Keratinocyte (primary cell): Measurements from ENCODE around the gene ITGB3. TPM values are rescaled to one million over a fixed set of nuclear protein-coding genes. Genes with fewer than 3 reads are reported as not detected.

Experiments used
- DNase-seq: peaks from one replicate; pipeline ENCODE4 v3.0.0-alpha.2; 2011; ENCODE audit warnings: low read depth, missing footprints, low spot score
- FAIRE-seq: peaks from 2 replicates; lab custom pipeline; 2011; peaks lifted over from hg19 to GRCh38; lab: Jason Lieb, UNC
- H2AFZ ChIP-seq: 2 replicates; pipeline ENCODE4 v1.6.0; 2012; ENCODE audit warnings: low read length, control low read depth, inconsistent platforms; ENCODE audit not compliant: control insufficient read depth
- H3K27ac ChIP-seq: 2 replicates; pipeline ENCODE4 v1.5.1; 2011; ENCODE audit warnings: low read length; ENCODE audit not compliant: control insufficient read depth, insufficient read depth
- H3K27me3 ChIP-seq: 3 replicates; pipeline ENCODE4 v1.6.0; 2011; ENCODE audit warnings: low read length; ENCODE audit not compliant: control insufficient read depth, insufficient read depth; ENCODE audit errors: extremely low read depth
- H3K36me3 ChIP-seq, 2 experiments: 2 replicates in 1 of 2; 3 replicates in 1 of 2; pipeline ENCODE4 v1.5.1; 2011; ENCODE audit warnings: low read length in 2 of 2, mild to moderate bottlenecking in 1 of 2; ENCODE audit not compliant: control insufficient read depth in 2 of 2, insufficient read depth in 2 of 2; ENCODE audit errors: extremely low read depth in 1 of 2
- H3K4me1 ChIP-seq: 3 replicates; pipeline ENCODE4 v1.5.1; 2011; ENCODE audit warnings: low read length; ENCODE audit not compliant: control insufficient read depth, insufficient read depth; ENCODE audit errors: extremely low read depth
- H3K4me2 ChIP-seq: 3 replicates; pipeline ENCODE4 v1.6.0; 2011; ENCODE audit warnings: low read depth, low read length; ENCODE audit not compliant: control insufficient read depth, insufficient read depth; ENCODE audit errors: extremely low read depth
- H3K4me3 ChIP-seq, 3 experiments: fragments of 200-600 bp in 1 of 3; sonication (generic) in 1 of 3; 2 replicates in 2 of 3; 3 replicates in 1 of 3; pipeline ENCODE4 v1.5.1; 2011 to 2016; ENCODE audit warnings: low read length in 3 of 3, mild to moderate bottlenecking in 3 of 3, control low read depth in 2 of 3, inconsistent platforms in 1 of 3, low read depth in 1 of 3, mixed read lengths in 1 of 3, mixed run types in 1 of 3, moderate library complexity in 1 of 3; ENCODE audit not compliant: control insufficient read depth in 2 of 3, insufficient read depth in 2 of 3; ENCODE audit errors: extremely low read depth in 1 of 3
- H3K79me2 ChIP-seq: 2 replicates; pipeline ENCODE4 v1.6.0; 2012; ENCODE audit warnings: low read length; ENCODE audit not compliant: control insufficient read depth, insufficient read depth
- H3K9ac ChIP-seq: 3 replicates; pipeline ENCODE4 v1.6.0; 2011; ENCODE audit warnings: low read length; ENCODE audit not compliant: control insufficient read depth, insufficient read depth; ENCODE audit errors: extremely low read depth
- H3K9me1 ChIP-seq: 3 replicates; pipeline ENCODE4 v1.6.0; 2011; ENCODE audit warnings: low read length; ENCODE audit not compliant: control insufficient read depth, insufficient read depth; ENCODE audit errors: extremely low read depth
- H3K9me3 ChIP-seq: 2 replicates; pipeline ENCODE4 v1.5.1; 2012; ENCODE audit warnings: low read depth, low read length; ENCODE audit not compliant: control insufficient read depth
- H4K20me1 ChIP-seq: 3 replicates; pipeline ENCODE4 v1.6.0; 2011; ENCODE audit warnings: low read length; ENCODE audit not compliant: control insufficient read depth, insufficient read depth; ENCODE audit errors: extremely low read depth
- CTCF ChIP-seq, 3 experiments: IDR thresholded peaks in 1 of 3; conservative IDR thresholded peaks in 1 of 3; optimal IDR thresholded peaks in 1 of 3; 2 replicates in 2 of 3; 3 replicates in 1 of 3; pipeline versions ENCODE3 to v1.5.1; 2011; ENCODE audit warnings: low read length in 3 of 3, mild to moderate bottlenecking in 3 of 3, moderate library complexity in 2 of 3, control low read depth in 1 of 3, inconsistent platforms in 1 of 3; ENCODE audit not compliant: insufficient read depth in 2 of 3; ENCODE audit errors: extremely low read depth in 1 of 3
- EZH2 ChIP-seq: IDR thresholded peaks from one replicate; pipeline ENCODE4 v1.6.1; 2012; ENCODE audit warnings: inconsistent platforms, mild to moderate bottlenecking, low read length, moderate library complexity
- dilution Hi-C: fragments of 300-500 bp; cut with MboI; formaldehyde crosslinking; loops from one replicate; pipeline ENCODE4 v1.7.0; 2020; ENCODE audit warnings: low sequenced_read_pairs; ENCODE audit not compliant: extremely low pct_ligation_motif_present
- polyA plus RNA-seq, 5 experiments: library from polyadenylated mRNA; depleted of rRNA in 3 of 5; stranded (reverse) in 3 of 5; stranded (forward) in 1 of 5; unstranded in 1 of 5; fragments of >200 nt; gene quantifications; 1 replicate in 1 of 5; 2 replicates in 3 of 5; 3 replicates in 1 of 5; pipeline versions ENCODE4 v1.2.1 to v1.2.3, GENCODE V29; 2011 to 2012; ENCODE audit warnings: missing spikeins in 2 of 5, low read depth in 1 of 5, low replicate concordance in 1 of 5

Gene ITGB3
- polyA plus RNA-seq, 1 donor (not counting 4 experiments of a cell fraction or from before 2014, with no cell fraction given) = not detected

GRCh38 chr17:47289302-47289701 is 35.7 kb downstream of the ITGB3 start:
- H3K27me3 ChIP-seq = peaks cover 45% of the 10 kb centered on the region
- H3K4me2 ChIP-seq = no peak overlapping the region
- no peak overlapping the region for H2AFZ ChIP-seq
- no peak overlapping the region for H3K9ac ChIP-seq
- DNase-seq = no peak
- FAIRE-seq = no peak
- dilution Hi-C loops = no loop called here
- H3K79me2 ChIP-seq = no peaks in the 10 kb centered on the region
- H3K9me1 ChIP-seq = no peaks in the 10 kb centered on the region
- no peaks in the 10 kb centered on the region for H3K36me3 ChIP-seq
- no peaks in the 10 kb centered on the region for H3K9me3 ChIP-seq
- no peak overlapping the region for H3K4me3 ChIP-seq
- no peak for TF ChIP-seq EZH2
- TF ChIP-seq CTCF (optimal IDR thresholded peaks at IDR 0.05 in 1 of 3, IDR thresholded peaks at IDR 0.05 in 1 of 3, conservative IDR thresholded peaks at IDR 0.05 in 1 of 3; ENCODE audit: extremely low read depth in 1 of 3, insufficient read depth in 2 of 3, low read length in 3 of 3) = no peak
- no peak overlapping the region for H3K27ac ChIP-seq
- no peaks in the 10 kb centered on the region for H4K20me1 ChIP-seq
- no peaks in the 10 kb centered on the region for H3K4me1 ChIP-seq

- TF ChIP-seq EZH2 (no peak), CTCF (optimal IDR thresholded peaks at IDR 0.05 in 1 of 3, IDR thresholded peaks at IDR 0.05 in 1 of 3, conservative IDR thresholded peaks at IDR 0.05 in 1 of 3; ENCODE audit: extremely low read depth in 1 of 3, insufficient read depth in 2 of 3, low read length in 3 of 3) (no peak)
- dilution Hi-C loops = no loop called here
- Histone ChIP-seq H3K9me1 (no peaks in the 10 kb centered on the region), H3K36me3 (no peaks in the 10 kb centered on the region), H2AFZ (no peak overlapping the region), H3K4me2 (no peak overlapping the region), H3K27ac (no peak overlapping the region), H4K20me1 (no peaks in the 10 kb centered on the region), H3K9ac (no peak overlapping the region), H3K79me2 (no peaks in the 10 kb centered on the region), H3K4me3 (no peak overlapping the region), H3K4me1 (no peaks in the 10 kb centered on the region), H3K9me3 (no peaks in the 10 kb centered on the region), H3K27me3 (peaks cover 49% of the 10 kb centered on the region)
- DNase-seq (no peak), FAIRE-seq (no peak)
Observed at GRCh38 chr17:47290870-47291241, 37.2 kb downstream of the ITGB3 start.
